ENCODE measurements around the gene HAUS2. TPM values are rescaled to one million over a fixed set of nuclear protein-coding genes. Genes with fewer than 3 reads are reported as not detected.

The HAUS2 gene
- total and polyA plus RNA-seq, 2 donors from 2014 or later, result 6.6 to 17.4 TPM

DNA sequence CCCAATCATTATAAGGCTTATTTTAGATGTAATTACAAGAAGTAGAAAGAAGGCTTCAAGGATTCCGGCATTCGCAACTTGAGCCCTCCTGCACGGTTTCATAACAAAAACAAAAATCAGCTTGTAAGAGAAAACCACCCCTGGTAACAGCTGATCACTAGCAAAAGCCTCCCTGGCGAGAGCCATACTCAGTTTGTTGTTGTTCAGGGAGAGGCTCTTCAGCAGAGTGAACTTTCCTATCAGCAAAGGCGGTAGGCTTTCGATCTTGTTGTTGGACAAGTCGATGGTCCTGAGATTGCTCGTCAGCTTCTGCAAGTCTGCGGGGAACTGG is 755 bp upstream of the HAUS2 start:
- peaks cover 0 to 10% (median 4%) of the 10 kb centered on the region in 3 donors for H3K36me3 ChIP-seq (ENCODE audit: control insufficient read depth in 2 of 3, insufficient read depth in 3 of 3, low read length in 3 of 3)
- H3K4me1 ChIP-seq (ENCODE audit: control insufficient read depth in 2 of 3, insufficient read depth in 2 of 3, low read depth in 1 of 3, low read length in 3 of 3), result peaks cover 0 to 8% (median 8%) of the 10 kb centered on the region in 3 donors
- H3K9me3 ChIP-seq (ENCODE audit: control insufficient read depth in 2 of 3, insufficient read depth in 1 of 3, low read length in 3 of 3), result no peaks in the 10 kb centered on the region
- DNase-seq (no peak), FAIRE-seq (no peak)
- H3K27ac ChIP-seq (ENCODE audit: low read depth in 2 of 2, low read length in 2 of 2), result peak overlapping the region; percentile 76 to 77
- H3K9ac ChIP-seq (ENCODE audit: low read length in 3 of 3), result peak overlapping the region; percentile 94 to 100 (median 97)
- TF ChIP-seq, protein P1, sequence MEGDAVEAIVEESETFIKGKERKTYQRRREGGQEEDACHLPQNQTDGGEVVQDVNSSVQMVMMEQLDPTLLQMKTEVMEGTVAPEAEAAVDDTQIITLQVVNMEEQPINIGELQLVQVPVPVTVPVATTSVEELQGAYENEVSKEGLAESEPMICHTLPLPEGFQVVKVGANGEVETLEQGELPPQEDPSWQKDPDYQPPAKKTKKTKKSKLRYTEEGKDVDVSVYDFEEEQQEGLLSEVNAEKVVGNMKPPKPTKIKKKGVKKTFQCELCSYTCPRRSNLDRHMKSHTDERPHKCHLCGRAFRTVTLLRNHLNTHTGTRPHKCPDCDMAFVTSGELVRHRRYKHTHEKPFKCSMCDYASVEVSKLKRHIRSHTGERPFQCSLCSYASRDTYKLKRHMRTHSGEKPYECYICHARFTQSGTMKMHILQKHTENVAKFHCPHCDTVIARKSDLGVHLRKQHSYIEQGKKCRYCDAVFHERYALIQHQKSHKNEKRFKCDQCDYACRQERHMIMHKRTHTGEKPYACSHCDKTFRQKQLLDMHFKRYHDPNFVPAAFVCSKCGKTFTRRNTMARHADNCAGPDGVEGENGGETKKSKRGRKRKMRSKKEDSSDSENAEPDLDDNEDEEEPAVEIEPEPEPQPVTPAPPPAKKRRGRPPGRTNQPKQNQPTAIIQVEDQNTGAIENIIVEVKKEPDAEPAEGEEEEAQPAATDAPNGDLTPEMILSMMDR (IDR thresholded peaks at IDR 0.05; ENCODE audit: borderline replicate concordance, extremely low read depth, insufficient read depth), result no peak
- no peaks in the 10 kb centered on the region for H3K27me3 ChIP-seq (ENCODE audit: control insufficient read depth, insufficient read depth, low read length)
- peak overlapping the region; percentile 89 to 100 (median 99) for H3K4me3 ChIP-seq (ENCODE audit: low read length in 3 of 3)
- intact Hi-C loops (cut with DNase I), result no loop called here

DNA sequence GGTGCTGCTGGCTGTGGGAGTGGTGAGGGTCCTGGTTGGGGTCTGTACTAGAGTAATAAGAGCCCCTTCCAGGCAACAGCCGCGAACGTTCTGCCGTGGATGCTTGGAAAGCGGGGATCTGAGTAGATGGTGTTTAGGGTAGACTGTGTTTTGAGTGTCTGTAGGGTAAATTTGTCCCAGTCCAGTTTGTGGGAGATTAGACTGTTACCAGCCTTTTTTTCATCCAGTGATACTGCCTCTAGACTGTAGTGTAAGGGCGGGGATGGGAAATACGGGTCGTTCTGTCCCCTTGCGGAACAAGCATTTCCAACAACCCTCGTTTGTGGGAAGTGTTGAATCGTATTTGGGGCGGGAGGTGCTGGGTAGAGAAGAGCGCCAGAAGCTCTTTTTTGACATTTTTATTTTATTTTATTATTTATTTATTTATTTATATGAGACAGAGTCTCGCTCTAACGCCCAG is 424 bp downstream of the HAUS2 start:
- H3K9ac ChIP-seq (ENCODE audit: low read length in 3 of 3), result peak overlapping the region; percentile 94 to 100 (median 97)
- intact Hi-C loops (cut with DNase I), result no loop called here
- H3K27ac ChIP-seq (ENCODE audit: low read depth in 2 of 2, low read length in 2 of 2), result peak overlapping the region; percentile 76 to 77
- FAIRE-seq (no peak), DNase-seq (peak in 1 of 5 donors; percentile 70)
- H3K9me3 ChIP-seq (ENCODE audit: control insufficient read depth in 2 of 3, insufficient read depth in 1 of 3, low read length in 3 of 3), result no peaks in the 10 kb centered on the region
- H3K4me3 ChIP-seq (ENCODE audit: low read length in 3 of 3), result peak overlapping the region; percentile 89 to 100 (median 99)
- H3K27me3 ChIP-seq (ENCODE audit: control insufficient read depth, insufficient read depth, low read length), result no peaks in the 10 kb centered on the region
- peaks cover 0 to 4% (median 1%) of the 10 kb centered on the region in 3 donors for H3K36me3 ChIP-seq (ENCODE audit: control insufficient read depth in 2 of 3, insufficient read depth in 3 of 3, low read length in 3 of 3)
- peaks cover 0 to 8% (median 8%) of the 10 kb centered on the region in 3 donors for H3K4me1 ChIP-seq (ENCODE audit: control insufficient read depth in 2 of 3, insufficient read depth in 2 of 3, low read depth in 1 of 3, low read length in 3 of 3)
- TF ChIP-seq, protein P1 (IDR thresholded peaks at IDR 0.05; ENCODE audit: borderline replicate concordance, extremely low read depth, insufficient read depth), result no peak

DNA sequence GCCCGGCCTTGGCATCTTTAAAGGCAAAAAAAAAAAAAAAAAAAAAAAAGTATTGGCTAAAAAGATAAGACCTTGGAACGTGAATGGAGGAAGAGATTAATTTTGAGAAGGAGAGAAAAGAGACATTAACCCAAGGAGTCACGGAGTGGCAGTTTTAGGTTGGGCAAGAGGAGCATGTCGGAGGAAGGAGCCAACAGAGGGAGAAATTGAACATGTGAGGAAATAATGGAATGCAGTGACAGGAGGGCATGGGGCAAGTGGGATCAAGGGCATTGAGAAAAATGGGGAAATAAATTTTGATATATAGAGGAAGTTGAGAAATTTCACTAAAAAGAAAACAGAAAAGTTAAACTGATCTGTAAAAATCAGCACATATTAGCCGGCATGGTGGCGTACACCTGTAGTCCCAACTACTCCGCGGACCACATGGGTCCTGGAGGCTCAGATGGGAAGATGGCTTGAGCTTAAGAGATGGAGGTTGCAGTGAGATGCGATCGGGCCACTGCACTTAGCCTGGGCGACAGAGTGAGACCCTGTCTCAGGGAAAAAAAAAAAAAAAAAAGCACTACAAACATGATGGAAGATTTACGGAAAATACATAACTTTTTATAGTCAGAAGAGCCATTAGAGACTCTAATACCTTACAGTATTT is 1.2 kb downstream of the HAUS2 start:
- Histone ChIP-seq H3K27ac (ENCODE audit: low read depth in 2 of 2, low read length in 2 of 2) (no peak overlapping the region), H3K36me3 (ENCODE audit: control insufficient read depth in 2 of 3, insufficient read depth in 3 of 3, low read length in 3 of 3) (peaks cover 0 to 3% (median 0%) of the 10 kb centered on the region in 3 donors), H3K27me3 (ENCODE audit: control insufficient read depth, insufficient read depth, low read length) (no peaks in the 10 kb centered on the region), H3K4me3 (ENCODE audit: low read length in 3 of 3) (no peak overlapping the region), H3K9ac (ENCODE audit: low read length in 3 of 3) (no peak overlapping the region), H3K4me1 (ENCODE audit: control insufficient read depth in 2 of 3, insufficient read depth in 2 of 3, low read depth in 1 of 3, low read length in 3 of 3) (peaks cover 0 to 8% (median 8%) of the 10 kb centered on the region in 3 donors), H3K9me3 (ENCODE audit: control insufficient read depth in 2 of 3, insufficient read depth in 1 of 3, low read length in 3 of 3) (no peaks in the 10 kb centered on the region)
- TF ChIP-seq, protein P1 (IDR thresholded peaks at IDR 0.05; ENCODE audit: borderline replicate concordance, extremely low read depth, insufficient read depth), result no peak
- FAIRE-seq (no peak), DNase-seq (peak in 1 of 5 donors; percentile 3)
- intact Hi-C loops (cut with DNase I), result no loop called here

Data from kidney (tissue), 14 donors.